GM18526 (cell line): ENCODE measurements around the gene RNF217.

Source experiments
- POLR2A ChIP-seq: IDR thresholded peaks from 3 replicates; pipeline ENCODE4 v1.6.1; 2011; ENCODE audit not compliant: insufficient read length; ENCODE audit errors: extremely low read depth

The RNF217 gene

DNA sequence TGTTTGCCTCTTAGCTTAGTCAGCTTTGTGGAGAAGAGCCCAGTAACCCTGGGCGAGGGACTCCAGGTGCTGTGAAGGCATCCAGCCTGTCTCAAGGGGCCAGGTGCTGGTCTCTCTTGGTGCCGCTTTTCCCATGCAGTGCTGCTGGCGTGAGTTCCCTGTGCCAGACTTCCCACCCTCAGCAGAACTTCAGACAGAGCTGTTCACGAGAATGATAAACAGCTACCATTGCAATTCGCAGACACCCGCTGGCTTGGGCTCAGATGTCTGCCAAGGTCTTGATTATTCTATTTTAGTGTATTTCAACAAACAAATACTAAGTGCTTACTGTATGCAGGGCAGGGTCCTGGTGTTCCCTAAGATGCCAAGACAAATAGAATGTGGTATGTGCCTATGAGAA is 57.7 kb downstream of the RNF217 start:
- TF ChIP-seq POLR2A, result no peak

- TF ChIP-seq POLR2A, result no peak
These were observed 58.1 kb downstream of the RNF217 start for GRCh38 chr6:125020385-125020784.

- no peak for TF ChIP-seq POLR2A
These were observed 60.3 kb downstream of the RNF217 start for GRCh38 chr6:125022391-125022989.

GRCh38 chr6:125025164-125025854 is 63.1 kb downstream of the RNF217 start:
- TF ChIP-seq POLR2A, result no peak

GRCh38 chr6:125027287-125027686 is 65.0 kb downstream of the RNF217 start:
- no peak for TF ChIP-seq POLR2A

- no peak for TF ChIP-seq POLR2A
These were observed 68.7 kb downstream of the RNF217 start for GRCh38 chr6:125030969-125031368.

GRCh38 chr6:125031385-125031784 is 69.1 kb downstream of the RNF217 start:
- TF ChIP-seq POLR2A, result no peak

DNA sequence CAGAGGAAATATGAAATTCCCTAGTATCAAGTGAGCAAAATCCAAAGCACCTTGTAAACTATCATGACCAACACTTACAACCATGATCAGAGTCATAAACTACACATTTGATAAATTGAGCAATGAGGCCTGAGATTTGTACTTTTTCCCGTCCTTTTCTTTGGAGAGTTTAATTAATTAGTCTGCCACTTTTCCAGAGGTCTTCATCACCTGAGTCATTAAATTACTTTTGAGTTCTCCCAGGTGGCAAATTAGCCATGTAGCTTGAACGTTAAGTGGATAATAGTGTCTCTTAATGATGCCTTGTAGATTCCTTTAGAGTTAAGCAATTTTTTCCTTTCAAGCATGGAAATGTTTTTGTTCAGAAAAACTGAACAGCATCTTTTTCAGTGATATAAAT is 75.6 kb downstream of the RNF217 start:
- TF ChIP-seq POLR2A, result no peak

DNA sequence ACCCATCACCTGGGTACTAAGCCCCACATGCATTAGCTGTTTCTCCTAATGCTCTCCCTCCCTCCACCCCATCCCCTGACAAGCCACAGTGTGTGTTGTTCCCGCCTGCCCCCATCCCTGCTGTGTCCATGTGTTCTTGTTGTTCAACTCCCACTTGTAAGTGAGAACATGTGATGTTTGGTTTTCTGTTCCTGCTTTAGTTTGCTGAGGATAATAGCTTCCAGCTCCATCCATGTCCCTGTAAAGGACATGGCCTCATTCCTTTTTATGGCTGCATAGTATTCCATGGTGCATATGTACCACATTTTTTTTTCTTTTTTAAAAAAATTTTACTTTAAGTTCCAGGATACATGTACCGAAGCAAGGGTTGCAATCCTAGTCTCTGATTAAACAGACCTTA is 76.7 kb downstream of the RNF217 start:
- no peak for TF ChIP-seq POLR2A

DNA sequence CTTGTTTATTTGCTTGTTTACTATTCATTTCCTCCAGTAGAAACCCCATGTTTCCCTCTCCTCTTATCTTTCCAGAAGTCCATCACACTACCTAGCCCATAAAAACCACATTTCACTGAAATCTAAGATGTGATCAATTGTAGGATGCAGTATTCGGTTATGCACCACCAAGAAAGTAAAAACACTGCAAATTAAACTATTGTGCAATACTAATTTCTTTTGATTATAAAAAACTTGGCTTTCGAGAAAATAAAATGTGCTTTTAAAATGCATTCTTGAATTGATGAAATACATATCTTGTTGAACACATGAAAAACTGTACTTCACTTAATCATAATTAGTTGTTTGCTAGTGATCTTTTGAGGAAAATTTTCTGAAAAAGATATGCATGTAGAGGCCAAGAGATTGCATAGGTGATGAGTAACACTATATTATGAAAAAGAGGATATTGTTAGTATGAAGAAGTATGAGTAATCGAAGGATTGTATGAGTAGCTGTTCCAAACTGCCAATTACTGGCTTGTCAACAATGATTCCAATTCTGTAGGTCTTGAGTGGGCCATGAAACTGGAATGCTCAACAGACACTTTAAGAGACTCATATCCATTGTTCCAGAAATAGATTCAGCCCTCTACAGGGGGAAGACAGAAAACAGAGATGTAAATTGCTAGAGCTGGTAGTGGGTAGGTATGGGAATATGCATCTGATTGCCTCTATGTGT is 79.7 kb downstream of the RNF217 start:
- TF ChIP-seq POLR2A, result no peak

GRCh38 chr6:125044066-125044465 is 81.8 kb downstream of the RNF217 start:
- TF ChIP-seq POLR2A, result no peak

DNA sequence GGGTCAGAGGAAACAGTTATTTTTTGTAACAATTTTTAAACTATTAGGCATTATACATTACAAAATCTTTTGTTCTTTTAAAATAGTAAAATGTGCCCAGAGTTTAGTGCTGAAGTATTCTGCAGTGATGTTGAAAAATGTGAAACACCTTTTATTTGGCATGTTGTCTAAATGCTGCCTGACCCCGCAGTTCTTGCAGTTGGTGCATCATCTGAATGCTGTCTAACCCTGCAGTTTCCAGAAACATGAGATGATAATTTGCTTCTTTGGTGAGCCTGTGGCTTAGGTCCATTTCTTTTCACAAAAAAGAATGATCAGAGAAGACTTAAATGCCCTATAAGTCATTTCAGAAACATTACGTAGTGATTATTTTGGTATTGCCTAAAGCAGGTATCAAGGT is 82.4 kb downstream of the RNF217 start:
- no peak for TF ChIP-seq POLR2A

- TF ChIP-seq POLR2A, result no peak
These were observed 84.1 kb downstream of the RNF217 start for GRCh38 chr6:125046107-125046925.

DNA sequence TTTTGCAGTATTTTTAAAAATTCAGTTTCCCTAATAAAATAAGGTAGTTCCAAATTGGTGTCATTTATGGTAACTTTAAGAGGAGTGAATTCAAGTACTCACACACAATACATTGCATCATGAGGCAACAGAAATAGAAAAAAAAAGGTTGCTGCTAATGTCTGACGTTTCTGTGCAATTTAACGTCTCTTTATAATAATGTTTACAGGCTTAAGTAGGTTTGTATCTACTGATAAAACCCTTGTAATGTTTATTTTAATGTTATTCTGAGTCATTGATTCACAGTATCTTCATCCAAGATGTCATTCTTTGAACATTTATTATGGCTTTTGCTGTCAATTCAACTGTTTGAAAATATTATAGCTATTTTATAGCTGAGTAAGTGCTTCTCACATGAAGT is 86.0 kb downstream of the RNF217 start:
- TF ChIP-seq POLR2A, result no peak

GRCh38 chr6:125050663-125051318 is 88.6 kb downstream of the RNF217 start:
- no peak for TF ChIP-seq POLR2A

- TF ChIP-seq POLR2A, result no peak
These were observed 91.6 kb downstream of the RNF217 start for GRCh38 chr6:125053809-125054208.

DNA sequence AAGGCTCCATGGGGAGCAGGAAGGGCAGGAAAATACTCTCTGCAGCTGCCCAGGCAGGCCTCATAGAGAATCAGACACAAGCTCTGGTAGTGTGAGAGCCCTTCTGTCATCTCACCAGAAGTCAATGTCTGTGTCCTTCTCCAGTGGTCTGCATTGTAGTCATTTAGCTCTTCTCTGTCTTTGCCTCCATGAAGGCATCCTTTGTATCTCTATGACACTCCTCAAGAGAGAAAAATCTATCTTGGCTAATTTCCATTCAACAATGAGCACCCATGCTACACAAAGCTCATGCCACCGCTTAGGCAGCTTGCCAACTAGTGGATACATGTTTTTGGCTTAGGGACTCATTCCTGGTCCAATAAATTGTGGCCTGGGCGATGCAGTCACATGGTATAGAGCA is 92.1 kb downstream of the RNF217 start:
- TF ChIP-seq POLR2A, result no peak
